NCI-H69 (cell line): ENCODE data around the gene LGI2.
A peak's percentile ranks its signal among the peaks of the same experiment; 100 is the strongest.

Experiments used
- DNase-seq: peaks from one replicate; lab custom pipeline; 2025; lab: John Stamatoyannopoulos, UW

Gene LGI2

GRCh38 chr4:24966076-24966475 lies 64.7 kb downstream of the LGI2 start:
- DNase-seq: no peak

DNA sequence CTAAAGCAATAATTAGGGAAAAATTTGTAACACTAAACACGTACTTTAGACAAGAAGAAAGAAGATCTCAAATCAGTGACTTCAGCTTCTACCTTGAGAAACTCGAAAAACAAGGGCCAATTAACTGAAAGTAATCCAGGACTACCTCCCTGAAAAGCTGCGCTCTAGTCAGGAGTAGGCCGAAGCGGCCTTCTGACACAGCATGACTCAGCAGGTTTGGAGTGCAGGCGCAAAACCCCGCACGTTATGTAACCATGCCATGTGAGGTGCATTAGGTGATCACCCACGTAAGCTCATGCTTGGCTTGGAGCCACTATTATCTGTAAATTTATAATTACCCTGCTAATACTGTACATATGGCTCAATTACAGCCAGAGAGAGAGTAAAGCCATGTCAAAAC lies 65.1 kb downstream of the LGI2 start:
- peak; percentile 8 for DNase-seq

DNA sequence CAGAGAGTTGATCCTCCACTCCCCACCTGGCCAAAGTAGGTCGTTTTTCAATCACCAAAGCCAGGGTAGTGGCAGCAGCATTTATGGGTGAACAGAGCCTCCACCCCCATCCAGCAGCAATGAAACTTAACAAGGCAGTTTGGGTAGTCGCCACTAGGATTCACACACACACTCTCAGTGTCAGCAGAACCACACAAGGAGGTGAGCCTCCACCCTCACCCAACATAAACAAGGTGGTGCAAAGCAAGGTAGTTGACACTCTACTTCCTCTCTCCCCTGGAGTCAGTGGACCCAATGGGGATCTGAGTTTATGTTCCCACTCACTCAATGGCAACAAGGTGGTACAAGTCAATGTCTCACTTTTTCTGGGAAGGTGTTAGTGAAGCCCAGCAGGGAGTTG lies 67.5 kb downstream of the LGI2 start:
- no peak for DNase-seq

- DNase-seq: no peak
Observed at GRCh38 chr4:24957886-24958285, 72.9 kb downstream of the LGI2 start.

- no peak for DNase-seq
Observed at GRCh38 chr4:24956763-24957162, 74.0 kb downstream of the LGI2 start.

GRCh38 chr4:24956091-24956490 lies 74.7 kb downstream of the LGI2 start:
- DNase-seq: no peak

GRCh38 chr4:24952667-24953066 lies 78.1 kb downstream of the LGI2 start:
- DNase-seq: no peak

DNA sequence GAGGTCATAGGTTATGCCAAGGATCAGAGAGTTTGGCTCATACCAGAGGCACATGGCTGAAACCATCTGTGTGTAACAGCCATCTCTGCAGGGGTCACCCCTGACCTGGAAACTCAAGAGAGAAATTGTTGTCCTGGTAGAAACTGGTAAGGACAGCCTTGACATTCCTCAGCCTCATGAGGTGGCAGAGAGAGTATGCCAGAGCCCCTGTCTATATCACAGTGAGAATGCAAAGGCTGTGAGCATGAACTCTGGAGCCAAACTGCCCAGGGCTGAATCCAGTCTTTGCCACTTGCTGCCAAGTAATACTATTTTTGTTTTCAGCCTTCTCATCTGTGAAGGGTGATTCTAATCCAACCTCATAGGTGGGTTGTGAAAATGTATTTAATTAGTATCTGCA lies 80.8 kb downstream of the LGI2 start:
- no peak for DNase-seq
